Activated CD4-positive, alpha-beta T cell treated with anti-CD3 and anti-CD28 coated beads, Interleukin-2, amount 50 U/mL, for 48 hours (primary cell): ENCODE data around the gene GJD3.
A peak's percentile ranks its signal among the peaks of the same experiment; 100 is the strongest.

Experiments
- DNase-seq, 2 experiments: peaks; one replicate each; pipeline ENCODE4 v3.0.0-alpha.2; 2020

The GJD3 gene

DNA sequence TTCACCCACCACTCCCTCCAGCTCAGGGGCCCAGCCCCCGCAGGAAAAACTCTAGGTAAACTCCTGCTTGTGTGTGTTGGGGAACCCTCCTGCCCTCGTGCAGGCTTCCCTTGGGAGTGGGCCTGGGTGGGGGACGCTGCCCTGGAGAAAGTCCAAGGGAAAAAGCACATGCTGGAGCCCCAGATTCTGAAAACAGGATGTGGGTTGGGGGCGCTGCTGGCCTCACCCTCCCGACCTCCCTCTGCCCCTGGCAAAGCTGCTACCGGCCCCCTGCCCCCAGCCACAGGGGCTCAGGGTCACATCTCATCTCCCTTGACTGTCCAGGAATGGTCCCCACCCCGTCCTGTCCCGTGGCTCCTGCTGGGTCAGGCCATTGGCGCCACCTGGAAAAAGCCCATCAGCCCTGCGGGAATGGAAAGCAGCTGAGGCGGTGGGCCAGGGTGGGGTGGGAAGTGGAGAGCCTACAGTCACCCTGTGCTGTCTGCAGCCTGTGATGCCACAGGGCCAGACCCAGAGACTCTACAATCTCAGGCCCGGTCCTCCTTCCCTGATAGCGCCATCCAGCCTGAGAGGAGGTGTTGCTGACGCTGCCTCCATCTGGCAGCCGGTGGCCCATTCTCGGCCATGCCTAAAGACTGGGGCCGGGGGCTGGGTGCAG lies 2.5 kb upstream of the GJD3 start:
- no peak for DNase-seq

DNA sequence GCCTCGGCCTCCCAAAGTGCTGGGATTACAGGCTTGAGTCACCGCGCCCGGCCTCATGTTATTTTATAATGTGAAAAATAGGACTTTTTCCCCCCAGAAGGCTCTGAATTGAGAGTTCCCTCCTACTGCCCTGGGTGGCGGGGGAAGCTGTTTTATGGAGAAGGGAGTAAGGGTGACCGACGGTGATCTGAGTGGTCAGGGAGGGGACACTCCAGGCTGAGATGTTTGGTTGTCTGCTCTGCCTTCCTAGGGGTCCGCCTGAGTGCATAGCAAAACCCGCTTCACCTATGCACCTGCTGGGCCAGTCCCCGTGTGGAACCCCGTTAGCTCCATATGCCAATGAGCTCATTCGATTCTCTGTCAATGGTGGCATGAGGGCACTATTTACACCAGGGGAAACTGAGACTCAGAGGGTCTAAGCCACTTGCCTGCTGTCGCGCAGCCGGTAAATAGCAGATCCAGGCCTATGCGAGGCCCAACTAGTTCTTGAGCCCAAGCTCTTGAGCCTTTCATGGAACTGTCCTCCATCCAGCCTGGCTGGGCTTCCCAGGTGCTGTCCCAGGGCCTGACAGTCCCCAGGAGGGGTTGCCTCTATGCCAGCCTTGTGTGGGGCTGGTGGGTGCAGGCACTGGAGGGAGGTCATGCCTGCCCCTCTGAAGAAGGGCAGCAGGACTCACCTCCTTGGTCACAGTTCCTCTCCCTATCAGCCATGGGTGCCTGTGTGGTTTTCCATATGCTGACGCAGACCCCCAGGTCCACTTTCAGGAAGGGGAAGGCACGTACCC lies 1.7 kb upstream of the GJD3 start:
- DNase-seq: no peak

DNA sequence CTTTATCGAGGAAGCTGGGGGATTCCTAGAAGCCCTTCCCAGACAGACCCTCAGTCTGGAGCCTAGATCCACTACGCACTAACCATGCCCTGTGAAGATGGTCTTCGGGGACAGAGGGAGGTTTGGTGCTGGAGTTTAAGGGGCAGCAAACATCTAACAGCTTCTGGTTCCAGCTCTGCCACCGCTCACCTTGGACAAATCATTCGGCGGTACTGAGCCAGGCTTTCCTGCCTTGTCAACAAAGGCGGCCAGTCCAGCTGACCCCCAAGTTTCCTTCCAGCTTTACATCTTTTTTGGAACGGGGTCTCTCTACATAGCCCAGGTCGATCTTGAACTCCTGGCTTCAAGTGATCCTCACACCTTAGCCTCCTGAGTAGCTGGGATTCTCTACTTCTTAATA lies 369 bp upstream of the GJD3 start:
- DNase-seq: no peak

DNA sequence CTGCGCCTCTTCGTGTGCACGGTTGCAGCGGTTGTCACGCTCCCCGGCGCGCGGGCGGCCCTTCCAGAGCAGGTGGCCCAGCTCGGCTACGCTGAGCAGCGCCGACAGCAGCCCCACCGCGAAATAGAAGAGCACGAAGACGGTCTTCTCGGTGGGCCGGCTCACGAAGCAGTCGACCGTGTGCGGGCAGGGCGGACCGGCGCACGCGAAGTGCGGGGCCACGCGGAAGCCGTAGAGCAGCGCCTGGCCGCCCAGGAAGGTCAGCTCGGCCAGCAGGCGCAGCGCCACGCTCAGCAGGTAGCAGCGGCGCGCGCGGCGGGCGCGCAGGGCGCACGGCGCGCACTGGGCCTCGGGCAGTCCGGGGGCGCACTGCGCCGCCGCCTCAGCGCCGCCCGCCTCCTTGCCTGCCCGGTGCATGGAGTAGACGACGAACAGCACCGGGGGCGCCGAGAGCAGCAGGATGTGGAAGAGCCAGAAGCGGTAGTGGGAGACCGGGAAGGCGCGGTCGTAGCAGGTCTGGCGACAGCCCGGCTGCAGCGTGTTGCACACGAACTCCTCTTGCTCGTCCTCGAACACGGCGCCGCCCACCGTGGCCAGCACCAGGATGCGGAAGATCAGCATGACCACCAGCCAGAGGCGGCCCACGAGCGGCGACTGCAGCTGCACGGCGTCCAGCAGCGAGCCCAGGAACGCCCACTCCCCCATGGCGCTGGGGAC lies 1.3 kb downstream of the GJD3 start:
- peak; percentile 38 to 40 for DNase-seq

DNA sequence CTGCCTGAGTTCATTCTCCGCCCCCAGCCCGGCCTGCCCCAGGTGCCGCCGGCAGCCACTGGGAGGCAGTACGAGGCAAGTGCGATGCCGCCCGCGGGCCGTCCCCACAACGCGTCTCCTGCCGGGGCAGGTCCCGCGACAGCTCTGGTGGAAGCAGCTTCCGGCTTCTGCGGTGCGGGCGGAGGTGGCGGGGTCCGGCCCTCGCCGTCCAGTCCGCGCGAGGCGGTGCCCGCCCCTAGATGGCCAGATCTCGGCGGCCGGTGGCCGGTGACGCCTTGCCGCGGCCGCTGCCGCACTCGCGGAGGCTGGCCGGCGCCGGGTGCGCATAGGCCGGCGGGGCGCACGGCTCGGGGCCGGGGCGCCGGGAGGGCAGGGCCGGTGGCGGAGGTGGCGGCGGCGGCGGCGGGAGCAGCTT lies 1.8 kb downstream of the GJD3 start:
- DNase-seq: peak; percentile 91 to 92

DNA sequence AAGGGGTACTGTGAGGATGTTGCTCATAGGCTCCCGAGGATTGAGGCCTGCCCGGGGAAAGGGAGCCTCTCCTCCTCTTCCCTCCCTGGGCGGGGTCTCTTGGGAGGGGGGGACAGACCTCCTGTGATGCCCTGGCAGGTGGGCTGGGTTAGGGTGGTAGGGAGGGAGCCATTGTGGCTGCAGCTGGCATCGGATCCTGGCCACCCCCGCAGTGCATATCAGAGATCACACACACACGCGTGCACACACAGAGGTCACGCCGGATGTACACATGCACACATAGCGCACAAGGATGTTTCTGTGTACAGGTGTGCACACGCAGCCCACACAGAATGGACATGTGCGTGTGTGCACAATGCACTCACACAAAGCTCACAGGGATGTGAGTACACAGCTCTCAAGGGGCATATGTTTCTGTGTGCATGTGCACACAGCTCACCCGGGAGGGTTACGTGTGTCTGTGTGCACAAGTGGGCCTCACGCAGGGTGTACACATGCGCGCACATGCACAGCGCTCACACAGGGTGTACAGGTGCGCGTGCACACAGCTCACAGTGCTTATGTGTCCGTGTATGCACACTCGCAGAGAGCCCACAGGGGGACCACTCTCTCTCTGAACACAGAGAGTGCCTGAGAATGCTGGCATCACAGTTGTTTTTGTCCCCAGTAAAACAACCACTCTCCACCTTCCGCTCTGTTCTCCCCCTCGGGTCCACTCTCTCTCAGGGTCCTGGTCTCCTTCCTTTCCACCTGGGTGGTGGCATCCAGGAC lies 2.4 kb downstream of the GJD3 start:
- DNase-seq: no peak

DNA sequence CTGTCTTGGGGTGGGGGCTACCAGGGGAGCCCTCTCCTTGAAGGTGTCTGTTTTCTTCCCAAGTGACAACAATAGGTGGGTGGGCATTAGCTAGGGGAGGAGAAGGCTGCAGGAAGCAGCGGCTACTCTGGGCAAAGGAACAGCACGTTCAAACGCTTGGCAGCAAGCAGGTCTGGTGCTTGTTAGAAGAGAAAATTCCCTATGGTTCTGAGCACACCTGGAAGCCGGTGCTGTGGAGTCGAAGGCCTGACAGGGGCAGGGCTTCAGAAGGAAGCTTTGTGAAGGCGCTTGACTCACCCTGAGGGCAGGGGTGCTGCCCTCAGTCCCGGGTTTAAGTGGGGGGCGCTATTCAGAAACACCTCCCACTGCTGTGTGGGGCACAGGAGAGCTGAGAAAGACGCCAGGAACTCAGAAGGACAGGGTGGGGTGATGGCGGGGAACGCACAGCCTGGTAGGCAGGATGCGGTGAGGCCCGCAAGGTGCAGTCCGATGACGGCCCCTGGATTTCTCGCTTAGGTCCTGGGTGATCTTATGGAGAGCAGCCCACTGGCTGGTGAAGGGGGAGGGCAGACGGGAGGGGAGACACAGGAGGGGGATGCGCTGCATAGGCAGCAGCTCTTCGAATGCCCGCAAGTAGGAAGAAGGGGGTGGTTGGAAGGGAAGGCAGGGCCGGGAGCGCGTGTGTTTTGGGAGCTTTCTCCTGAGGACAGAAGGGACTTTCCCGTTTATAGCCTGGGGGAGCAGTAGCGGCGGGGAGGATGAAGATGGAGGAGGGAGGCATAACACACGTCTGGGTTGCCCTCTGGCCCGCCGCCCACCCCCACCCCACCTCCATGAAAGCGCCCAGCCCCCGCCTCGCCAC lies 3.2 kb downstream of the GJD3 start:
- no peak for DNase-seq

DNA sequence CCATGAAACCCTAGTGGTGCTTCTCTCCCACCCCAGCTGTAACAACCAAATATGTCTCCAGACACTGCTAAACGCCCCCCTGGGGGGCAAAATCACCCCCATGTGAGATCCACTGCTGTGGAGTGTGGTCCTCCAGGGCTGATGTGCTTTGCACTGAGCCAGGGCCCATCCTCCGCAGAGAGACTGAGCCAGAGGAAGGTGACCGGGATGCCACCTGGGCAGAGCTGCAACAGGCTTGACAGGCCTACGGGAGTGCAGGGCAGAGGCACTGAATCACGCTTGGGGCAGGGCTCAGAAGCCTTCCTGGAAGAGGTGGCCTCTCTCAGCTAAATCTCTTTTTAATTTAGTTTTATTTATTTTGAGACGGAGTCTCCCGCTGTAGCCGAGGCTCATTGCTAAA lies 4.4 kb downstream of the GJD3 start:
- no peak for DNase-seq

DNA sequence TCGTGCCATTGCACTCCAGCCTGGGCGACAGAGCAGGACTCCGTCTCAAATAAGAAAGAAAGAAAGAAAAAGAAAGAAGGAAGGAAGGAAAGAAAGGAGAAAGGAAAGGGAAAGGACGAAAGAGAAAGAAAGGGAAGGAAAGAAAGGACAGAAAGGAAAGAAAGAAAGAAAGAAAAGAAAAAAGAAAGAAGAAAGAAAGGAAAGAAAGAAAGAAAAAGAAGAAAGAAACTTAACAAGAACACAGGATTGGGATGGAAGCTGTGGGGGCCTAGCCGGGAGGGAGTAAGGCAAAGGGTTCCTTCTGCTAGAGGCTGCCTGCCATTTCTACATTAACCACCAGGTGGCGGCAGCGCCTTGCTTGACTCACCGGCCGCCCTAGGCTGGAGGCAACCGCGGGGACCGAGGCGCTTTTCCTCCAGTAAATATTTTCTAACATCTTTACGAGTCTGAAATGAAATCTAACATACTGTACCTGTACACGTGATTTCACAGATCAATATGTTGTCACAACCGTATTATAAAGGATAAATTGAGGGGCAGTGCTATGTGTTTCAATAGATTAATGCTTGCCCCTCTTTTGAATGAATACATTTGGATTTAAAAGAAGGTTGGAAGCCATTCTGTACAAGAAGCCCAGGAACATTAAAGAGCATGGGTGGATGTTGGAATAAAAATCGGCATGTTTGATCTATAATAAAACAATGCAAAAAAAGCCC lies 6.1 kb downstream of the GJD3 start:
- peak; percentile 93 to 95 for DNase-seq

DNA sequence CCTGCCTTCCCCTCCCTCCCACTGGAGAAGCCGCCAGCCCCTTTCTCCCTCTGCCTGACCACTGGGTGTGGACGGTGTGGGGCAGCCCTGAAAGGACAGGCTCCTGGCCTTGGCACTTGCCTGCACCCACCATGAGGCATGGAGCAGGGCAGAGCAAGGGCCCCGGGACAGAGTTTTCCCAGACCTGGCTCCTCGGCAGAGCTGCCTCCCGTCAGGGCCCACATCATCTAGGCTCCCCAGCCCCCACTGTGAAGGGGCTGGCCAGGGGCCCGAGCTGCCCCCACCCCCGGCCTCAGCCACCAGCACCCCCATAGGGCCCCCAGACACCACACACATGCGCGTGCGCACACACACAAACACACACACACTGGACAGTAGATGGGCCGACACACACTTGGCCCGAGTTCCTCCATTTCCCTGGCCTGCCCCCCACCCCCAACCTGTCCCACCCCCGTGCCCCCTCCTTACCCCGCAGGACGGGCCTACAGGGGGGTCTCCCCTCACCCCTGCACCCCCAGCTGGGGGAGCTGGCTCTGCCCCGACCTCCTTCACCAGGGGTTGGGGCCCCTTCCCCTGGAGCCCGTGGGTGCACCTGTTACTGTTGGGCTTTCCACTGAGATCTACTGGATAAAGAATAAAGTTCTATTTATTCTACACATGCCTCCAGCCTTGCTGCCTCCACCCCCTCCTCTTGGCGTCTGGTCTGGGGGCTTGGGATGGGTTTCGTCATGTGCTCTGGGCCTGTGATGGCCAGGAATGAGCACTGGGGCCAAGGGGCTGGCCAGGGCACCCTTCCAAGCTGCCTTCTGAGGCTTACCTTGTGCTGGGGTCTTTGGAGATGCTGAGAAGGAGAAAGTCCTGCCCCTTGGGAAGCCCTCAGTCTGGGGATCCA lies 7.3 kb downstream of the GJD3 start:
- DNase-seq: no peak

DNA sequence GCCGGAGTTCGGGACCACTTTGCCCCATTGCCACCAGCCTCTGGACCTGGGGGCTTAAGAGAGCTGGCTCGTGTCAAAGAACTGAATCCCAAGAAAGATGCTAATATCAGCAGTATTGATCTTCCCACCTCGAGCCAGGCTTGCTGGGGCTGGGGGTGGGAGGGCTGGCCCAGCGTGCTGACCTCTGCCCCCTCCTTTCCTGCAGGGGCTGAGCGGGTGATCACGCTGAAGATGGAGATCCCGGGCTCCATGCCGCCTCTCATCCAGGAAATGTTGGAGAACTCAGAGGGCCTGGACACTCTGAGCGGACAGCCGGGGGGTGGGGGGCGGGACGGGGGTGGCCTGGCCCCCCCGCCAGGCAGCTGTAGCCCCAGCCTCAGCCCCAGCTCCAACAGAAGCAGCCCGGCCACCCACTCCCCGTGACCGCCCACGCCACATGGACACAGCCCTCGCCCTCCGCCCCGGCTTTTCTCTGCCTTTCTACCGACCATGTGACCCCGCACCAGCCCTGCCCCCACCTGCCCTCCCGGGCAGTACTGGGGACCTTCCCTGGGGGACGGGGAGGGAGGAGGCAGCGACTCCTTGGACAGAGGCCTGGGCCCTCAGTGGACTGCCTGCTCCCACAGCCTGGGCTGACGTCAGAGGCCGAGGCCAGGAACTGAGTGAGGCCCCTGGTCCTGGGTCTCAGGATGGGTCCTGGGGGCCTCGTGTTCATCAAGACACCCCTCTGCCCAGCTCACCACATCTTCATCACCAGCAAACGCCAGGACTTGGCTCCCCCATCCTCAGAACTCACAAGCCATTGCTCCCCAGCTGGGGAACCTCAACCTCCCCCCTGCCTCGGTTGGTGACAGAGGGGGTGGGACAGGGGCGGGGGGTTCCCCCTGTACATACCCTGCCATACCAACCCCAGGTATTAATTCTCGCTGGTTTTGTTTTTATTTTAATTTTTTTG lies 8.5 kb downstream of the GJD3 start:
- DNase-seq: no peak

DNA sequence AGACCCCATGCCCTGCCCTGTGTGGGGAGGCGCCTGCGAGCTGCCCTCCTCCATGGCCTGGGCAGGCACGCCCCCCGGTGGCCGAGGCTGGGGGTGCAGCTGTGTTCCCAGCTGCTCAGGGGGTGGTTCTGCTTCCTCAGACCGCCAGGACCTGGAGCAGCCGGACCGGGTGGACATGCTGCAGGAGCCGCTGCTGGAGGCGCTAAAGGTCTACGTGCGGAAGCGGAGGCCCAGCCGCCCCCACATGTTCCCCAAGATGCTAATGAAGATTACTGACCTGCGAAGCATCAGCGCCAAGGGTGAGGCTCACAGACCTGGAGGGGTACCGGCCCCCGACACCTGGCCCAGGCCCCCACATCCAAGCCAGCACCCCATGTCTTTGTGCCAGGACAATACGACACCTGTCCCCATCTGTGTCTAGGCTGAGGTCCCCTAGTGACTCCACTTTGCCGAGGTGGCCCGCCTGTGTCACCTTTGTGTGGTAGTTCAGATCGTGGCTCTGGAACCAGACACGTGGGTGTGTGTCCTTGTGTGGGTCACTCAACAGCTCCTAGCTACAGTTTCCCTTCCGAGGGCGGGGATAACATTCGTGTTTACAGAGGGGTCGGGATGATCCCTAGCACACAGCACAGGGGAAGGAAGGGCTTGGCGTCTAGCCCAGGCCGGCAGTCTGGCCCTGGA lies 9.3 kb downstream of the GJD3 start:
- DNase-seq: peak; percentile 80 to 84

DNA sequence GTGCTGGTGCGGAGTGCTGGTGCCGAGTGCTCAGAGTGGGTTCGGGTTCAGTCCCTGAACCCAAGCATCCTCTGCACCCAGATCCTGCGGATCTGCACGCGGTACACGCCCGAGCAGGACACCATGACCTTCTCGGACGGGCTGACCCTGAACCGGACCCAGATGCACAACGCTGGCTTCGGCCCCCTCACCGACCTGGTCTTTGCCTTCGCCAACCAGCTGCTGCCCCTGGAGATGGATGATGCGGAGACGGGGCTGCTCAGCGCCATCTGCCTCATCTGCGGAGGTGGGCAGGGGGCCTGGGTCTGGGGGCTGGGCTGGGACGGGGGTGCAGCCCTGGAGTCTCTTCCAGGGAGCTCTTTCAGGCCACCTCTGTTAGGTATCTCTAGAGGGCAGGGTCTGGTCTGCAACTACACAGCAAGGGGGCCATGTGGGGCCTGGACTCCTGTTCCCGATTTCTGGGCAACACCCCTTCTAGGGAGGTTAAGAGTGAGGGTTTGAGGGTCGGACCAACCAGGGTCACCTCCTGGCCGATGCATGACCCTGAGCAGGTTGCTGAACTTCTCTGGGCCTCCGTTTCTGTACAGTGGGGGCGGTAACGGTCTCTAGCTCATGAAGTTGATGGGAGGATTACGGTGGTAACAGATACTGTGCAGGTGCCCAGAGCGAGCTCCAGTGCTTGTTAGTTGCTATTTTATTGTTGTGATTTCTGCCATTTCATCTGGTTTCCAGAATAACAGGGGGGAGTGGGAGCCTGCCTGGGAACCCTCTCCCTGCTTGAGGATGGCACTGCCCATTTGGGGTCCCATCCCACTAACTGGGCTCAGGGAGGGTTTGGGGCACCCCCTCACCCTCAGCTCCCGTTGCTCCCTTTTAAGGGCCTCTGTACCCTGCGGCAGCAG lies 10.1 kb downstream of the GJD3 start:
- DNase-seq: no peak

DNA sequence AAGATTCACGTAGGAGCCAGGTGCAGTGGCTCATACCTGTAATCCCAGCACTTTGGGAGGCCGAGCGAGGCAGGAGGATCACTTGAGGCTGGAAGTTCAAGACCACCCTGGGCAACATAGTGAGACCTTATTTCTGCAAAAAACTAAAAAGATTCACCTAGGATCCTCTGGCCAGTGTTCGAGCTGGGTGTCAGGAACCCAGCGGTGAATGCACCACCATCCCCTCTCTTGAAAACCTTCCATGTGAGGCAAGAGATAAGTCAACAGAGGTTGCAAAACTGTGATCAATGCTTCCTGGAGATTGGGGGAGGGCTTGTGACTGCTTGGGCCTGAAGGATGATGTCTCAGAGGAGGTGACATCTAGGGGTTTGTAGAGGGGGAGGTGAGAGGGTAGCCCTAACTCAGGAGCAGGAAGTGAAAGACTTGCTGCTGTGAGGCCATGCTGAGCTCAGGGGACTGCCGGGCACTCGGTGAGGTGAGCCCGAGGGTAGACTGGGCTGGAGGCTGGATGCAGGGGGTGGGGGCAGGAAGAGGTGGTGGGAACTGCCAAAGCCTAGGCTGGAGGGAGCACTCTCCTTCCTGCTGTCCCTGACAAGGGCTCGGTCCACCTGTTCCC lies 11.7 kb downstream of the GJD3 start:
- no peak for DNase-seq

DNA sequence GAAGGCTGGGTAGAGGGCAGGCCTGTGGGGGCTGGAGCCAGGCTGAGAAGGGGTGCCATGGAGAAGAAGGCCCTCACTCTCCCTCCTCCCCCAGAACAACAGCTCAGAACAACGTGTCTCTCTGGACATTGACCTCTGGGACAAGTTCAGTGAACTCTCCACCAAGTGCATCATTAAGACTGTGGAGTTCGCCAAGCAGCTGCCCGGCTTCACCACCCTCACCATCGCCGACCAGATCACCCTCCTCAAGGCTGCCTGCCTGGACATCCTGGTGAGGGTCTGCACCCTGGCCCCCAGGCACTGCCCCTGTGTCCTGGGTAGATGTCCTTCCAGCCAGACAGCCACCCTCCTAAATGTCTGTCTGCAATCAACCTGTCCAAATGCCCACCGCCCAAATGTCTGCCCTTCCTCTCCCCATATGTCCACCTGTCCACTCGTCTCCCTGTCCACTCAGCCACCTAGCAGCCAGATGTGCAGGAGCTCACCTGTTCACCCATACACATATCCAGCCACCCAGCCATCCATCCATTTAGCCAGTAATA lies 12.2 kb downstream of the GJD3 start:
- DNase-seq: no peak

DNA sequence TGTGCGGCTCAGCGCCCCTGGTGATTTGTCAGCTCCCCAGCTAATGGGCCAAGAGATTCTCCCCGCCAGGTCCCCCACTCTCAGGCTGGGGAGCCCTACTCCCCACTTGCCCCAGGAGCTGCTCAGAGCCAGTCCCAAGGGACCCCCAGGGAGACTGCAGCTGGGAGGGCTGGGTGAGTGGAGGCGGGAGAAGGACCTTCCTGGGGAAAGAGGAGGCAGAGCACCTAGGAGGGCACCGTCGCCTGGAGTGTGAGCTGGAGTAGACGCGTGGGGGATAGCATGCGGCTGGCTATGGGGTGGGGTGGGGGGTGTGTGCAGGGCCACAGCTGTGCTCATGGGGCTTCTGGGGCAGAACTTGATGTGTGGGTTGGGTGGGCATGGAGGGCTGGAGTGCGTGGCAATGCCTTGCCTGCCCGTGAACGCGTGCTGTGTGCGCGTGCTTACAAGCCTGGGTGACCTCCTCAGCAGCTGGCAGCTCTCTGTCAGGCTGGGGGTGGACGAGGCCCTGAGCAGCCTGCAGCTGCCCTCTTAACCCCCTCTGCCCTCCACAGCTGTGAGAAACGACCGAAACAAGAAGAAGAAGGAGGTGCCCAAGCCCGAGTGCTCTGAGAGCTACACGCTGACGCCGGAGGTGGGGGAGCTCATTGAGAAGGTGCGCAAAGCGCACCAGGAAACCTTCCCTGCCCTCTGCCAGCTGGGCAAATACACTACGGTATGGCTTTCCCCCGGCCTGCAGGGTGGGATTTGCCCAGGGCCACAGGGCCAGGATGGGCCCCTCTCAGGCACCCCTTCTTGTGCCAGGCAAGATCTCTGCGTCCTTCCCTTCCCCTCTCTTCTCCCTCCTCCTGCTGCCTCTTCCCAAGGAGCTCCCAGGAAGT lies 12.9 kb downstream of the GJD3 start:
- no peak for DNase-seq
